Memory B cell (primary cell): ENCODE results near the gene NECAB3.

Experiments used
- ATAC-seq: fragments of 150-1000 bp; cut with Tn5 transposase; 2 replicates; pipeline ENCODE4 v1.10.0; 2021; ENCODE audit warnings: low read depth, mild to moderate bottlenecking, moderate library complexity
- DNase-seq, 2 donors: peaks; one replicate each; pipeline ENCODE4 v3.0.0; 2022; ENCODE audit warnings: low spot score in 2 of 2
- H3K27ac Mint-ChIP-seq: one replicate; pipeline ENCODE4 v1.8.0; 2022; ENCODE audit warnings: mild to moderate bottlenecking, moderate library complexity, mixed read lengths
- H3K27me3 Mint-ChIP-seq: one replicate; pipeline ENCODE4 v1.8.0; 2022; ENCODE audit warnings: mixed read lengths
- H3K36me3 Mint-ChIP-seq: one replicate; pipeline ENCODE4 v1.8.0; 2022; ENCODE audit warnings: mild to moderate bottlenecking, mixed read lengths
- H3K4me1 Mint-ChIP-seq: one replicate; pipeline ENCODE4 v1.8.0; 2022; ENCODE audit warnings: mixed read lengths
- H3K4me3 Mint-ChIP-seq: one replicate; pipeline ENCODE4 v1.8.0; 2022; ENCODE audit warnings: mild to moderate bottlenecking, moderate library complexity, mixed read lengths
- H3K9me3 Mint-ChIP-seq: one replicate; pipeline ENCODE4 v1.8.0; 2022; ENCODE audit warnings: mixed read lengths

The NECAB3 gene

DNA sequence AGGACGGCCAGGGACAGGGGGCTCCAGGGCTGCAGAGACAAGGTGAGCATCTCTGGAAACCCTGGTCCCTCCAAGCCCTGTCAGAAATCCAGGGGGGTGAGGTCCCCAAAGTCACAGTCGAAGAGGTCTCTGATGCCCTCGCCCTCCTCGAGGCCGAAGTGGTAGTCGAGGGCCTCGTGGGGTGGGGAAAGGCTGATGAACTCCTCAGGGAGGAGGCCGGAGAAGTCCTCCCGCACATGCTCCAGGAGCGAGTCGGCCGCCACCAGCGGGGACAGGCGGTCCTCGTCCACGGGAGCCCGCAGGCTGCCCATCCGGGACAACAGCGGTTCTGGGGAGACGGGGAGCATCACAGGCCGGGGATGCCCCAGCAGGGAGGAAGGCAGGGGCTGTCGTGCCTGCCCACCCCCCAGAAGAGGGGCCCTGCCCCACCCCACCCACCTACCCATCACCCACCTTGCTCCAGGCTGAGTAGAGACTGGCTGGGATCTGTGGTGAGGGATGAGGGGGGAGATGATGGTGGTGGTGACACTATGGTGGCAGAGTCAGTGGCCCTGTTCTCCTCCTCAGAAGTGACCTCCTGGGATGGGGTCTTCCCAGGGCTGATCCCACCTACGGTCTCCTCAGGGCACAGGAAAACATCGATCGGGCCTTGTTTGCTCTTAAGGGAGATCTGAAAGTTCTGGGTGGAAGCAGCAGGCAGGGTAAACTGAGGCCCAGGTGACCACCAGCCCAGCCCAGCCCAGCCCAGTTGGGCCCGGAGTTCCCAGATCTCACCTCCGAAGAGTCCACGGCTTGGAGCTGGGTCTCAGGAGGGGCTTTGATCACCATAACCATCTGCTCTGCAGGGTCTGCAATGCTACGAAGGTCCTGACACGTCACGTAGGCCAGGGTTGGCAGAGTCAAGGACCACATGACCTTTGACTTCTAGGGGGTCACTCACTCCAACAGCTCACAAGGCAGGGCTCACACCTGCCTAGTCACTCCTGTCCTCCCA is 2.7 kb upstream of the NECAB3 start:
- Mint-ChIP-seq H3K4me1 (peaks cover 32% of the 10 kb centered on the region), H3K27me3 (no peaks in the 10 kb centered on the region), H3K4me3 (no peak overlapping the region), H3K9me3 (no peaks in the 10 kb centered on the region), H3K27ac (no peak overlapping the region), H3K36me3 (peaks cover 2% of the 10 kb centered on the region)
- no peak for ATAC-seq
- DNase-seq = no peak

DNA sequence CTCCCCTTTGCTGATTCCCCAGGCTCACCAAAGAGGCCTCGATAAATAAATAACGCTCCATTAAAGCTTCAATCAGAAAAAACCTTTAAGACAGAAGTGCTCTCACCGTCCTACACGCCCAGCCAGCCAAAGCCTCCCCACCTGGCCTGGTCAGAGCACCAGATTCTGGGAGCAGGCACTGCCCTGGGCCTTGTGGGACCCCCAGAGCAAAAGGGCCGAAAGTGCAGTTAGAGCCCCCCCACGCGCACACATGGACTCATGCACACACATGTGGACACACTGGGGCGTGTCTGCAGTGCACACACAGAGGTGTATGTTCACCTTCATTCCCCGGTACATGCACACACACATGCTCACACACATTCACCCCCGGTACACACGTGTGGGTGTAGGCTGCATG is 1.9 kb upstream of the NECAB3 start:
- ATAC-seq (no peak), DNase-seq (no peak)
- H3K27ac Mint-ChIP-seq = no peak overlapping the region
- H3K9me3 Mint-ChIP-seq = no peaks in the 10 kb centered on the region
- peaks cover 28% of the 10 kb centered on the region for H3K4me1 Mint-ChIP-seq
- no peak overlapping the region for H3K4me3 Mint-ChIP-seq
- no peaks in the 10 kb centered on the region for H3K27me3 Mint-ChIP-seq
- H3K36me3 Mint-ChIP-seq = peaks cover 2% of the 10 kb centered on the region

DNA sequence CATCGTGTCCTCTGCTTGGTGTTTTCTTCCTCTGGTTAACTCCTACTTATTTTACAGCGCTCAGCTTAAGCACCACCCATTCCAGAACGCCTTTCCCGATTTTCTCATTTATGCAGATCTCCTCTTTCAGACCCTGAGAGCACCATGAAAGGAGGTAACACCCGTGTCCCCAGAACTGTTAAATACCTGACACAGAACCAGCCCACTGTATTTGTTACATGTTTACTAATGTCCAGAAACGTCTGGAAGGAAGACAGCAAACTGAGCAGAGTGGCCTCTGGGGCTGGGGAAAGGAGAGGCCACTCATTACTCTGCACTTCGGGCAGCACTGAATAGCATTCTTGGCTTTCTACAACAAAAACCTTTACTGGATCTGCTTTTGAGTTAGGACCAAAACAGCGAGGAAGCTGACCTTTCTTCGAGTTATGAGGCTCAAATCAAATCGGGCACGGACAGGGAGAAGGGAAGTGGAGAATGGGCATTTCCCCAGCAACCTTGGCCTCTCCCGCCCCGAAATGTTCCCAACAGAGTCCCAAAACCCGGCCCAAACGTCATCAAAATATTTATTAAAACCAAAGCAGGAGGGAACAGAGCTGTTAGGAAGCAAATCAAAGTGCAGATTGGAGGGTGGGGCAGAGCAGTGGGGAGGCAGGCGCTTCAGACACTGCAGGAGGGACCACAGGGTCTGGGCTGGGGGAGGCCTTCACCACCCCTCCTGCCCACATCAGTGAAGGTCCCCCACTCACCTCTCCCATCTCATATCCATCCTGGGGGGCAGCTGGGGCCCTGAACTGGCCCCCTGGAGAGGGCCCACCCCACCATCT is 1.1 kb upstream of the NECAB3 start:
- H3K9me3 Mint-ChIP-seq = no peaks in the 10 kb centered on the region
- H3K36me3 Mint-ChIP-seq = peaks cover 2% of the 10 kb centered on the region
- ATAC-seq (no peak), DNase-seq (no peak)
- H3K27me3 Mint-ChIP-seq = no peaks in the 10 kb centered on the region
- peaks cover 25% of the 10 kb centered on the region for H3K4me1 Mint-ChIP-seq
- H3K27ac Mint-ChIP-seq = no peak overlapping the region
- H3K4me3 Mint-ChIP-seq = peak overlapping the region; percentile 72

DNA sequence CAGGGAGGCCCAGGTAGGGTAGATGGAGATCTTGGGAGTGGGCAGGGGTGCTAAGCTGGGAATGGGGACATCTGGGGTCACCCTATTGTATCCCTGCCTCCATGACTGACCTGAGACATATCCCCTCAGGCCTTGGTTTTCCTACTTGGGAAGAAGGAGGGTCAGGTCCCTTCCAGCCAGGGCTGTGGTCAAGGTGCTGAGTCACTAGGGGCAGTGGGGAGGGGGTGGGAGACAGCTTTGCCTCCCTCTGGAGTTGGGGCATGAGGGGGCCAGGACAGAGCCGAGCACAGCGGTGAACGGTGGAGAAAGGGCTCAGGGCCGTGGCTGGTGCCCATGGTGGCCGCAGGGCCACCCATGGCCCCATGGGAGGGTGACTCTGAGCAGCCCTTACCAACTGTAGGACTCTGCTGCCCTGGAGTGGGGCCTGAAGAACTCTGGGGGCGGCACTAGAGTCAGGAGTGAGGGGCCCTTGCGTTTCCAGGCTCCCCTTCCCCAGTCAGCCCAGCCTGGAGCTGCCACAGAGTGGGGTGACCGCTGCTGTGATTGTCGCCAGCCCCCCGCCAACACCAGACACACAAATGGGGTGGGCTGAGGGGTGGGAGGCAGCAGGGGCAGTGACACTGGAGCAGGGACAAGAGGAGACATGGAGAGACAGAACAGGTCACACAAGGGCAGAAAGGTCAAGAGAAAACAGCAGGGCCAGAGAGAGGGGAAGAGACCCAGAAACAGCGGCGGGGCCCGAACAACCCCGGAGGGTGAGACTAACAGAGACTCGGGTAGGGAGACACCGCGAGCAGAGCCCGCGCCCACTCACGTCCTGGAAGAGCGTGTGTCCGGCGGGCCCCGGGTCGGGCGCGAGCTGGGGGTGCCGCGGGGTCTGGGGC is 576 bp downstream of the NECAB3 start:
- peaks cover 2% of the 10 kb centered on the region for H3K36me3 Mint-ChIP-seq
- H3K27ac Mint-ChIP-seq = peak overlapping the region; percentile 79
- no peaks in the 10 kb centered on the region for H3K27me3 Mint-ChIP-seq
- H3K4me3 Mint-ChIP-seq = peak overlapping the region; percentile 97
- ATAC-seq = peak; percentile 42
- peaks cover 20% of the 10 kb centered on the region for H3K4me1 Mint-ChIP-seq
- H3K9me3 Mint-ChIP-seq = no peaks in the 10 kb centered on the region
- DNase-seq = no peak

DNA sequence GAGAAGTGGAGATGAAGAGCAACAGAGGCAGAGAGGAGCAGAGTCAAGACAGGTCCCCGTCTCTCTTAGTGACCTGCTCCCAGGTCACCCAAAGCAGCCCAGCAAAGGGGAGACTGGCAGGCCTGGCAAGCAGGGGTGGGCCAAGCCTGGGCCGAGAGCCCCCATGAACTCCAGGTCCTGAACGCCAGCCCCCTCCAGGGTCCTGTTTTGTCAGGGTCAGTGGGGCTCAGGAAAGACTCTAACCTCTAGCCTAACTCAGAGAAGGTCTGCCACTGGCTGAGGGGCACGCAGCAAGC is 1.2 kb downstream of the NECAB3 start:
- no peak for DNase-seq
- peak overlapping the region; percentile 97 for H3K4me3 Mint-ChIP-seq
- no peaks in the 10 kb centered on the region for H3K27me3 Mint-ChIP-seq
- peak overlapping the region; percentile 75 for H3K27ac Mint-ChIP-seq
- no peak for ATAC-seq
- no peaks in the 10 kb centered on the region for H3K9me3 Mint-ChIP-seq
- peaks cover 20% of the 10 kb centered on the region for H3K4me1 Mint-ChIP-seq
- H3K36me3 Mint-ChIP-seq = peaks cover 2% of the 10 kb centered on the region

DNA sequence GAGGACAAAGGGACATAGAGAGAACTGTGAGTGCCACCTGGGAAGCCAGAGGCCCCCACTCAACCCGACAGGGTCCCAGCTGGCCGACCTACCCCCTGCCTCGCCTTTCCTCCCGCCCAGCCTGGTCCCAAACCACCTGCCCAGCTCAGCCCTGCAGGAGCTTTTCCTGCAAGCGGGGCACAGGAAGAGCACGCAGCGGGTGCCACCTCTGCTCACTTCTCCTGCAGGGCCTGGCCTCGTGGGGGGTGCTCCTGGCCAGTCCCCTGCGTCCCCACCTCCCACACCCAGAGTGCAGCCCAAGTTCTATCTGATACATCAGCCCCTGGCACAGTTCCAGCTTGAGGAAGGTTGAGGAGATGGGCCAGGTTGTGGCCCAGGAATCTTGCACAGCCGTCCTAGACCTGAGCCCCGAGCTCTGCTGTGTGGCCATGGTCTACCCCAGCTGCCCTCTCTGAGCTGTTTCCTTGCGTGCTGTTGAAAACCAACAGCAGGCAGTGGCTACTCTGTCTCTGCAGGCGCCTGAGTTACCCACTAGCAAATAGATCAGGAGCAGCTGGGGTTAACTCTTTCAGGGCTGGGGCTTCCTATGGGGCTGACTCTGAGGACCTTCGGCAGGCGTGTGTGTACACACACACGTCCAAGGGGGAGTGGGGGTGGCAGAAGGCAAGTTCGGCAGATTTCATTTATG is 1.7 kb downstream of the NECAB3 start:
- DNase-seq (no peak), ATAC-seq (no peak)
- H3K27ac Mint-ChIP-seq = peak overlapping the region; percentile 75
- H3K9me3 Mint-ChIP-seq = no peaks in the 10 kb centered on the region
- peak overlapping the region; percentile 97 for H3K4me3 Mint-ChIP-seq
- H3K36me3 Mint-ChIP-seq = peaks cover 2% of the 10 kb centered on the region
- no peaks in the 10 kb centered on the region for H3K27me3 Mint-ChIP-seq
- peaks cover 20% of the 10 kb centered on the region for H3K4me1 Mint-ChIP-seq

DNA sequence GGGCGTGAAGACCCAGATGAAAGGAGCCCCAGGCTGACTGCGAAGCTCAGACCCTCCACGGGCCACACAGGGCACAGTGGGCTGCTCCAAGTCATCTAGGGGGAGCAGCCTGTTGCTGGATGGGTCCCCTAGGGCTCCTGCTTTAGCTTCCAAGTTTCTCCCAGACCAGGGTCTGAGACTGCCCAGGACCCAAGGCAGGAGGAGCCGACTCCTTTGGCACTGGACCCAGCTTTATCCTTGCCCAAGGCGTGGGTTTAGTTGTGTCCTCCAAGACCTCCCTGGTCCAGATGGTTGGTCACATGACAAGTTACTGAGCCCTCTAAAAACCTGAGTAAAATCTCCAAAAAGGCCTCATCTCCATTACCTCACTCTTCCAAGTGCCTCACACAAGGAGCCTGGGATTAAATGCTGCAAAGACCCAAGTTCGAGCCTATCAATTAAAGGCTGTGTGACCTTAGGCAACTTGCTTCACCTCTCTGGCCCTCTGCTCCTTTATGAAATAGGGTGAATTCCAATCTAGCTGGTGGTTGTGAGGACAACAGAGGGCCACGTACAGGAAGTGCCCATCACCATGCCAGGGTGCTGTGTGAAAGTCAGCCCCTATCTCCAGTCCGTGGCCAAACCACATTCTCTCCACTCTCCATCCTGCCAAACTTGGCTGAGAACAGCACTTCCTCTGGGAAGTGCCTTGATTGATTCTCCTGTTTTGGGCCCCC is 2.5 kb downstream of the NECAB3 start:
- Mint-ChIP-seq H3K27ac (no peak overlapping the region), H3K4me1 (peaks cover 21% of the 10 kb centered on the region), H3K27me3 (no peaks in the 10 kb centered on the region), H3K36me3 (peaks cover 2% of the 10 kb centered on the region), H3K9me3 (no peaks in the 10 kb centered on the region), H3K4me3 (no peak overlapping the region)
- no peak for DNase-seq
- ATAC-seq = no peak

DNA sequence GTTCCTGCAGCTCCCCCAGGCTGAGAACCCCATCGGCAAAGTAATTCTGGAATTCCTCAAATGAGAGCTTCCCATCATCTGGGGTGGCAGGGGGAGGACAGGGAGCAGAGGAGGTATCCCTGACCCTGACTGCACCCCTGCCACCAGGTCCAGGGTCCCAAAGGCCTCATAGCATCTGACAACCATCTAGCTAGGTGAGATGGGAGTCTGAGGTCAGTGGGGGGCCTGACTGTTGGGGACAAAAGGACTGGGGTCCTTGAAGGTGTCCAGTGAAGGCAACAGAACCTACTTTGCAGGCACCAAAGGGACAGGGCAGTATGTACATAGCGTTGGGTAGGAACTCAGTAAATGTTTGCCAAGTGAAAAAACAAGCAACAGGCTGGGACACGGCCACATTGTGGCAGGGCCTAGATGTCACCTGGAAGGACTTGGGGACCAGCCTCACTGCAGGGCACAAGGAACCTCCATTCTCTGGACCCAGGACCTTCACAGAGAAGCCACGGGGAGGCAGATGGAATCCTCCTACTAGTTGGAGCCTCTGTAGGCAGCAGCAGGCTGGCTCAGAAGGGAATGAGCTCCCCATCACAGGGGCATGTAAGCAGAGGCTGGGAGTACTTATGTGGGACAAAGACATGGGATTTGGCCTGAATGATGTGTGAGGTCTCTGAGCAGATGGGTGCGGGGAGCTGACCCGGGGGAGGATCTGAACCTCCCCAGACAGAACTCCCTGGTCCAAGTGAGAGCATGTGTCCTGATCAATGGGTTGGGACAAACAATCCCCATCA is 3.3 kb downstream of the NECAB3 start:
- Mint-ChIP-seq H3K4me3 (no peak overlapping the region), H3K4me1 (peaks cover 25% of the 10 kb centered on the region), H3K27me3 (no peaks in the 10 kb centered on the region), H3K27ac (no peak overlapping the region), H3K36me3 (peaks cover 2% of the 10 kb centered on the region), H3K9me3 (no peaks in the 10 kb centered on the region)
- DNase-seq (no peak), ATAC-seq (no peak)

DNA sequence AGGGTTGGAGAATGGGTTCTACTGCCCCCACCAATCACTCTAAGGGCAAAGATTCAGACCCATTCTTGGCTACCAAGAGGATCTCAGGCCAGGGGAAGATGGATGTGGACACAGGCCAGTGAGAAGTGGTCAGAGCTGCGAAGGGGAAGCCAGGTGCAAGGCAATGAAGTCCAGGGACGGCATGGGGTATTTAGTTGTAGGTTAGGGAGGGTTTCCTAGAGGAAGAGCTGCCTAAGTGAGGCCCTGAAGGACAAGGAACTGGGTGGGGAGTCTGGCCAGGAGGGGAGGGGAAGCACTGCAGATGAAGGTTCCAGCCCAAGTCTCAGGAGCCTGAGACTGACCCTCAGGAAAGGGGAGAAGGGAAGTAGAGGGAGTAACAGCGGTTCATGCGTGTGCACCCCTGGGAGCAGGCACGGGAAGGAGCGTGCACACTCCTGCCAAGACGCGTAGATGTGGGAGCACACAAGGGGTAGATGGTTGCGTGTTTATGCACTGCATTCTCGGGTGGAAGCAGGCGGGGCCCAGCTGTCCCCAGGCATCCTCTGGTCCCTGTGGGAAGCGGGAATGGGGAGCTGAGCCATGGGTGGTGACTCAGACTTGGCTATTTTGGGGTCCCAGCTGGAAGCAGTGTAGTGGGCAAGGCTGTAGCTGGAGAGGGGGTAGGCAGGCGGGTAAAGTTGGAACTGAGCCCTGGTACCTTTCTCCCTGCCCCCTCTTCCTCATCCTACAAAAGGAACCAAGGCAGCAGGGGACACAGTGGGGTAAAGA is 4.2 kb downstream of the NECAB3 start:
- peaks cover 2% of the 10 kb centered on the region for H3K36me3 Mint-ChIP-seq
- peaks cover 26% of the 10 kb centered on the region for H3K4me1 Mint-ChIP-seq
- no peak overlapping the region for H3K27ac Mint-ChIP-seq
- ATAC-seq (no peak), DNase-seq (no peak)
- no peak overlapping the region for H3K4me3 Mint-ChIP-seq
- no peaks in the 10 kb centered on the region for H3K27me3 Mint-ChIP-seq
- no peaks in the 10 kb centered on the region for H3K9me3 Mint-ChIP-seq

DNA sequence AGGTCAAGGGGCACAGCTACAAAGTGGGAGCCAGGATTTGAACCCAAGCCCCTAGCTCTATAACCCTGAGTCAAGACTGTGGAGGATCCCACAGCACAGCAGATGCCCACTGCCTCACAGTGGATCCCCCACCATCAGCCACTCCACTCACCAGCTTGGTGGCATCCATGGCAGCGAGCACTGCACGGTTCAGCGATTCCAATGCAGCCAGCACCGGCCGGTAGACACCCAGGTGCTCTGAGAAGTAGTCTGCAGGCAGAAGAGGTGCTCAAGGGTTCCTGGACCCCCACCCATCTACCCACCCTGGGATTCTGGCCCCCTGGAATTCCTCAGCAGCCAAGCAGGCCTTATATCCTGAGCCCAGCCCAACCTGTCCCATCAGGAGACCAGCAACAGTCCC is 5.0 kb downstream of the NECAB3 start:
- Mint-ChIP-seq H3K4me1 (peaks cover 31% of the 10 kb centered on the region), H3K9me3 (no peaks in the 10 kb centered on the region), H3K36me3 (peaks cover 2% of the 10 kb centered on the region), H3K27me3 (no peaks in the 10 kb centered on the region), H3K4me3 (no peak overlapping the region), H3K27ac (no peak overlapping the region)
- ATAC-seq (no peak), DNase-seq (no peak)

DNA sequence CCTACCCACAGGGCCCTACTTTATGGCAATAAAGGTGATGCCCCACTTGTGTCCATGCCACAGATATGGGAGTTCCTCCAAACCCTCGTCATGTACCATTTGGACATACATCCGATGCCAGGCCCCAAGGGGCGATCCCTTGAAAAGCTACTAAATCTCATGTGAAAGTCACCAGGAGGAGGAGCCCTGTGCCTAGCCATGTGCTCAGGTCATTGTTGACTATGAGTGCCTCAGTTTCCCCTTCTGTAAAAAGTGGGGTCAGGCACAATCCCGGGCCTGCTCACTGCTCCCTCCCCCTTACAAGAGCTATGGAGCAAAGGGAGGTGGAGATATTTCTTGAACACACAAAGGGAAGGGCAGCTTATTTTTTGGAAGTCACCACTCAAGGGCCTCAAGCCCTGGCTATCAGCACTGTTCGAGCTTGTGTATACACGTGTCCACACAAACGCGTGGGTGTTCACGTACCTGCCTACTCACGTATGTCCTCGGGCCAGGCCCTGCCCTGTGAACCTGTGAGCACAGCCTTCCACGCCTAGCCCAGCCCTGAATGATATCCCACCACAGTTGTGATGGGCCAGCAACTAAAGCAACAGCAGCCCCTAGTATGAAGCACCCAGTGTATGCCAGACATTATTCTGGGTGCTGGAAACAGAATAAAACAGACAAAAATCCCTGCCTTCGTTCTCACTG is 5.6 kb downstream of the NECAB3 start:
- Mint-ChIP-seq H3K9me3 (no peaks in the 10 kb centered on the region), H3K4me1 (peaks cover 28% of the 10 kb centered on the region), H3K27me3 (no peaks in the 10 kb centered on the region), H3K36me3 (no peaks in the 10 kb centered on the region), H3K27ac (no peak overlapping the region), H3K4me3 (peak overlapping the region; percentile 96)
- ATAC-seq = no peak
- DNase-seq = no peak
